ENCODE measurements around the gene DUOXA2.

The DUOXA2 gene

GRCh38 chr15:45134046-45134445 lies 19.9 kb downstream of the DUOXA2 start:
- CTCF ChIA-PET = interaction anchor here (2.9 kb wide), 1 partner anchor 16 kb away, joined by 16 read pairs; no protein-coding TSS in a partner anchor
- Histone ChIP-seq H3K27ac (ENCODE audit: extremely low read depth, low read depth, low read length) (no peak overlapping the region), H3K9me3 (ENCODE audit: control insufficient read depth, insufficient read depth, low read depth, low read length) (no peaks in the 10 kb centered on the region), H3K4me3 (ENCODE audit: low read depth, low read length) (no peak overlapping the region), H3K4me1 (ENCODE audit: control insufficient read depth, insufficient read depth, low read length) (no peaks in the 10 kb centered on the region), H3K36me3 (ENCODE audit: control insufficient read depth in 2 of 2, insufficient read depth in 1 of 2, low read length in 2 of 2) (no peaks in the 10 kb centered on the region)
- TF ChIP-seq KLF7 (tag by site-specific recombination; IDR thresholded peaks at IDR 0.05; ENCODE audit: borderline replicate concordance) (no peak), ZNF677 (tag by site-specific recombination; IDR thresholded peaks at IDR 0.05) (no peak), ZNF354C (tag by site-specific recombination; IDR thresholded peaks at IDR 0.05; ENCODE audit: borderline replicate concordance, low read depth) (no peak), RBAK (tag by site-specific recombination; IDR thresholded peaks at IDR 0.05) (no peak), REST (tag by site-specific recombination; IDR thresholded peaks at IDR 0.05) (no peak), ZNF423 (tag by site-specific recombination; IDR thresholded peaks at IDR 0.05) (no peak), ZBTB8A (tag by site-specific recombination; IDR thresholded peaks at IDR 0.05) (no peak), ZNF140 (tag by site-specific recombination; IDR thresholded peaks at IDR 0.05) (no peak)
- TF ChIP-seq, protein P1, sequence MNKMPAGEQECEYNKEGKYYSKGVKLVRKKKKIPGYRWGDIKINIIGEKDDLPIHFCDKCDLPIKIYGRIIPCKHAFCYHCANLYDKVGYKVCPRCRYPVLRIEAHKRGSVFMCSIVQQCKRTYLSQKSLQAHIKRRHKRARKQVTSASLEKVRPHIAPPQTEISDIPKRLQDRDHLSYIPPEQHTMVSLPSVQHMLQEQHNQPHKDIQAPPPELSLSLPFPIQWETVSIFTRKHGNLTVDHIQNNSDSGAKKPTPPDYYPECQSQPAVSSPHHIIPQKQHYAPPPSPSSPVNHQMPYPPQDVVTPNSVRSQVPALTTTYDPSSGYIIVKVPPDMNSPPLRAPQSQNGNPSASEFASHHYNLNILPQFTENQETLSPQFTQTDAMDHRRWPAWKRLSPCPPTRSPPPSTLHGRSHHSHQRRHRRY (tag by site-specific recombination; IDR thresholded peaks at IDR 0.05) = no peak
- TF ChIP-seq, protein P2, sequence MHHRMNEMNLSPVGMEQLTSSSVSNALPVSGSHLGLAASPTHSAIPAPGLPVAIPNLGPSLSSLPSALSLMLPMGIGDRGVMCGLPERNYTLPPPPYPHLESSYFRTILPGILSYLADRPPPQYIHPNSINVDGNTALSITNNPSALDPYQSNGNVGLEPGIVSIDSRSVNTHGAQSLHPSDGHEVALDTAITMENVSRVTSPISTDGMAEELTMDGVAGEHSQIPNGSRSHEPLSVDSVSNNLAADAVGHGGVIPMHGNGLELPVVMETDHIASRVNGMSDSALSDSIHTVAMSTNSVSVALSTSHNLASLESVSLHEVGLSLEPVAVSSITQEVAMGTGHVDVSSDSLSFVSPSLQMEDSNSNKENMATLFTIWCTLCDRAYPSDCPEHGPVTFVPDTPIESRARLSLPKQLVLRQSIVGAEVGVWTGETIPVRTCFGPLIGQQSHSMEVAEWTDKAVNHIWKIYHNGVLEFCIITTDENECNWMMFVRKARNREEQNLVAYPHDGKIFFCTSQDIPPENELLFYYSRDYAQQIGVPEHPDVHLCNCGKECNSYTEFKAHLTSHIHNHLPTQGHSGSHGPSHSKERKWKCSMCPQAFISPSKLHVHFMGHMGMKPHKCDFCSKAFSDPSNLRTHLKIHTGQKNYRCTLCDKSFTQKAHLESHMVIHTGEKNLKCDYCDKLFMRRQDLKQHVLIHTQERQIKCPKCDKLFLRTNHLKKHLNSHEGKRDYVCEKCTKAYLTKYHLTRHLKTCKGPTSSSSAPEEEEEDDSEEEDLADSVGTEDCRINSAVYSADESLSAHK (tag by site-specific recombination; IDR thresholded peaks at IDR 0.05) = no peak
- POLR2A ChIA-PET = no interaction called here

DNA sequence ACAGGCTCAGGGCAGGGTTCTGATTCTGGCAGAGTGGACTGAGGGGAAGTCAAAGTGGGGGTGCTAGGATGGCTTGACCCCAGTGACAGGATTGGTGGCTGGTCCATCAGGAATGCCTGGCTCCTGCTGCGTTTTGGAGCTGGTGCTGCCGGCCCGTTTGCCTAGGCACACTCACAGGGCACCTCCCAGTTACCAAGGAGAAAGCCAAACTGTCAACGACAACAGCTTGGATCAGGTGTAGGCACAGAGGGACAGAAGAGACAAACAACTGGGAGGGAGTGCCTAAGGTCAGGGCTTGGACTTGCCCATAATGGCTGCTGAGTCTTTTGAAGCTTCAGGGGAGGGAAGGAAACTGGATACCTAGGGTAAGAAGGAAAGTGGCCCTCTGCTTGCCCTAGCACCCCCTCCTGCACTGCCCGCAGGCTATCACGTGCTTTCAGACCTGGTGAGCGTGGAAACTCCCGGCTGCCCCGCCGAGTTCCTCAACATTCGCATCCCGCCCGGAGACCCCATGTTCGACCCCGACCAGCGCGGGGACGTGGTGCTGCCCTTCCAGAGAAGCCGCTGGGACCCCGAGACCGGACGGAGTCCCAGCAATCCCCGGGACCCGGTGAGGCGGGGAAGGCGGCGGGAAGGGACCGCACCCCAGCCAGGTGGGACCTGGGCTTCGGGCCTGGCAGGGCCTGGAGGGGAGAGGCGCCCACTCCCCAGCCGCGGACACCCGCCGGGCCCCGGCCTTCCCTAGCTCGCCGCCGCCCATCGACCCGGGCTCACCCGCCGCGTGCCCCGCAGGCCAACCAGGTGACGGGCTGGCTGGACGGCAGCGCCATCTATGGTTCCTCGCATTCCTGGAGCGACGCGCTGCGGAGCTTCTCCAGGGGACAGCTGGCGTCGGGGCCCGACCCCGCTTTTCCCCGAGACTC lies 20.8 kb downstream of the DUOXA2 start:
- H3K36me3 ChIP-seq (ENCODE audit: control insufficient read depth in 2 of 2, insufficient read depth in 1 of 2, low read length in 2 of 2) = no peaks in the 10 kb centered on the region
- H3K4me1 ChIP-seq (ENCODE audit: control insufficient read depth, insufficient read depth, low read length) = no peaks in the 10 kb centered on the region
- no peak overlapping the region for H3K4me3 ChIP-seq (ENCODE audit: low read depth, low read length)
- ChIA-PET POLR2A (no interaction called here), CTCF (no interaction called here)
- H3K9me3 ChIP-seq (ENCODE audit: control insufficient read depth, insufficient read depth, low read depth, low read length) = no peaks in the 10 kb centered on the region
- no peak overlapping the region for H3K27ac ChIP-seq (ENCODE audit: extremely low read depth, low read depth, low read length)
- TF ChIP-seq KLF1 (tag by site-specific recombination; IDR thresholded peaks at IDR 0.05) = no peak
- no peak for TF ChIP-seq ZNF449 (tag by site-specific recombination; IDR thresholded peaks at IDR 0.05)
- TF ChIP-seq, protein P3, sequence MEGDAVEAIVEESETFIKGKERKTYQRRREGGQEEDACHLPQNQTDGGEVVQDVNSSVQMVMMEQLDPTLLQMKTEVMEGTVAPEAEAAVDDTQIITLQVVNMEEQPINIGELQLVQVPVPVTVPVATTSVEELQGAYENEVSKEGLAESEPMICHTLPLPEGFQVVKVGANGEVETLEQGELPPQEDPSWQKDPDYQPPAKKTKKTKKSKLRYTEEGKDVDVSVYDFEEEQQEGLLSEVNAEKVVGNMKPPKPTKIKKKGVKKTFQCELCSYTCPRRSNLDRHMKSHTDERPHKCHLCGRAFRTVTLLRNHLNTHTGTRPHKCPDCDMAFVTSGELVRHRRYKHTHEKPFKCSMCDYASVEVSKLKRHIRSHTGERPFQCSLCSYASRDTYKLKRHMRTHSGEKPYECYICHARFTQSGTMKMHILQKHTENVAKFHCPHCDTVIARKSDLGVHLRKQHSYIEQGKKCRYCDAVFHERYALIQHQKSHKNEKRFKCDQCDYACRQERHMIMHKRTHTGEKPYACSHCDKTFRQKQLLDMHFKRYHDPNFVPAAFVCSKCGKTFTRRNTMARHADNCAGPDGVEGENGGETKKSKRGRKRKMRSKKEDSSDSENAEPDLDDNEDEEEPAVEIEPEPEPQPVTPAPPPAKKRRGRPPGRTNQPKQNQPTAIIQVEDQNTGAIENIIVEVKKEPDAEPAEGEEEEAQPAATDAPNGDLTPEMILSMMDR (tag by site-specific recombination; IDR thresholded peaks at IDR 0.05) = no peak
- no peak for TF ChIP-seq HIC1 (tag by site-specific recombination; IDR thresholded peaks at IDR 0.05)
- TF ChIP-seq, protein P4, sequence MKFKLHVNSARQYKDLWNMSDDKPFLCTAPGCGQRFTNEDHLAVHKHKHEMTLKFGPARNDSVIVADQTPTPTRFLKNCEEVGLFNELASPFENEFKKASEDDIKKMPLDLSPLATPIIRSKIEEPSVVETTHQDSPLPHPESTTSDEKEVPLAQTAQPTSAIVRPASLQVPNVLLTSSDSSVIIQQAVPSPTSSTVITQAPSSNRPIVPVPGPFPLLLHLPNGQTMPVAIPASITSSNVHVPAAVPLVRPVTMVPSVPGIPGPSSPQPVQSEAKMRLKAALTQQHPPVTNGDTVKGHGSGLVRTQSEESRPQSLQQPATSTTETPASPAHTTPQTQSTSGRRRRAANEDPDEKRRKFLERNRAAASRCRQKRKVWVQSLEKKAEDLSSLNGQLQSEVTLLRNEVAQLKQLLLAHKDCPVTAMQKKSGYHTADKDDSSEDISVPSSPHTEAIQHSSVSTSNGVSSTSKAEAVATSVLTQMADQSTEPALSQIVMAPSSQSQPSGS (tag by site-specific recombination; IDR thresholded peaks at IDR 0.05; ENCODE audit: low read depth) = no peak
- no peak for TF ChIP-seq ZBTB1 (tag by site-specific recombination; IDR thresholded peaks at IDR 0.05)
- TF ChIP-seq REPIN1 (tag by site-specific recombination; IDR thresholded peaks at IDR 0.05; ENCODE audit: low read depth) = no peak

Measured in HEK293 (cell line).